ENCODE data around the gene DOC2B.
"Not testable (repeated sequence)": the region's sequence is repeated elsewhere in the genome, so short reads cannot be mapped to it uniquely, and the experiment has no call there.

The DOC2B gene

DNA sequence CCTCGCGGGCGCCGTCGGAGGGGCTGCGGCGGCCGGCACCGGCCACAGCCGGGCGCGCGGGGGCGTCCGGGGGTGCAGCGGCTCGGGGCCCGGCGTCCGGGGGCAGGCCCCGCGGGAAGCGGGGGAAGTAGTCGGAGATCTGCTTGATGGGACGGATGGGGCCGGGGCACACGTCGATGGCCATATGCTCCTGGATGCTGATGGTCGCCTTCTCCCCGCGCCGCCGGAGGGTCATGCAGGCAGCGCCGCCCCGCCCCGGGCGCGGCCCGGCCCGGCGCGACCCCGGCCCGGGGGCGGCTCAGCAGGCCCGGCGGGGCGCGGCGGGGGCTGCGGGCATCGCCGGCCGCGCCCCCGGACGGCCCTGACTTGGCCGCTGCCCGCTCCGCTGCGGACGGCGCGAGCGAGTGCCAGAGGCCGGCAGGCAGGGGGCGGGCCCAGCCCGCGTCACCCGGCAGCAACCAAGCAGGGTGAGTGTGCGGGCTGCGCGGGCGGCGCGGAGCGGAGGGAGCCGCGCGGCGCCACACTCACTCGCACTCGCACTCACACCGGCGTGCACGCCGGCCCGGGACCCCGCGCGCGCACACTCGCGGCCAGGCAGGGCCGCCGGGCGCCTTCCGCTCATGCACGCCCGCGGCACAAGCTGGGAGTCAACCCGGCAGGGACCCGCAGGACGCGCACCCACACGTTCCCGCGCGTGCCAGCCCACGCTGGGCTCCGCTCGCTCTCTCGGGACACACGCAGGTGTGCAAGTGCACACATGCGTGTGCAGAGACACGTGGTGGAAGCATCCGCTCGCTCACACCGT, at the start of gene DOC2B:
Gene DOC2B (minus strand): TSS at position 406 of the 805 bp plus-strand sequence. CDS start 171 bp downstream, at position 235.
- no peak for DNase-seq

DNA sequence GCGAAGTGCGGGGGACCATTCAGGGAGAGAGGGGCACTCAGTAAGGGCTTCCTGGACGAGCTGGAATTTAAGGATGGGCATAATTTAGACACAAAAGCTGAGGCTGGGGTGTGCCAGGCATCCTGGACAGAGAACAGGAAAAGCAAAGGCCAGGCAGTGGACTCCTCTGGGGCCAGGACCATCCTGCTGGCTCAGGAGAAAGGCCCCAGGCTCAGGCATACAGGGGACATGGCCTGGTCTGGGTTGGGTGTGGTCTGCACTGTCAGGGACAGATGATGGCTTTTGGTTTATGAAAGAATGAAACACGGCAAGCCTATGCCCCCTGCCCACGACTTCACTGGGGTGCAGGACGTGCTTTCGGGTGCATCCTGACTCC, 48.9 kb upstream of the DOC2B start:
- DNase-seq, result no peak

DNA sequence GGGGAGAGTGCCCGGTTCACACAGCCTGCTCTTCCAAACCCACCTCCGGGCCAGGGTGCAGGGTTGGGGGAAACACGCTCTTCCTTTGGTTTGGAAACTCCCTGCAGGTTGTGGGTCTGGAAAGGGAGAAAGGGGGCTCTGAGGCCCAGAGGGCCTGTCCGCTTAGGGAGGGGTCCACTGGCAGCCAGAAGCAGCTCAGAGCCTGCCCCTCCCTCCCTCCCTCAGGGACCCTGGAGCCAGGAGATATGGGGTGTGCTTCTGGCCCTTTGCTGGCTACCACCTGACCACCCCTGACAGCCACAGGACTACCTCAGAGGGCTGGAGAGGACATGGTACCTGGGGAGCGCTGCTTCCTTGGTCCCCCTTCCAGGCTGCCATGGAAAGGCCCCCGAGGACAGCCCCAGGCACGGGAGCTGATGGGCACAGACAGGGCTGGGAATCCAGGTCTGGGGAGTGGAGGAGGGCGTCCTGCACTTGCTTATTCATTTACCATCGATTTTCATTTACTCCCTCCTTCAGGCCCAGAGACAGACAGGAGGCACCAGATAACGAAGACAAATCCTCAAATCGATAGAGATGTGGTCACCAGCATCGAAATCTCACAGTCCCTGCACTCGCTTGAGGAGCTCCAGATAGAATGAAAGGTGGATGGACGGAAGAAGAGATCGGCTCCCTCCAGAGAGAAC, 48.4 kb upstream of the DOC2B start:
- no peak for DNase-seq

DNA sequence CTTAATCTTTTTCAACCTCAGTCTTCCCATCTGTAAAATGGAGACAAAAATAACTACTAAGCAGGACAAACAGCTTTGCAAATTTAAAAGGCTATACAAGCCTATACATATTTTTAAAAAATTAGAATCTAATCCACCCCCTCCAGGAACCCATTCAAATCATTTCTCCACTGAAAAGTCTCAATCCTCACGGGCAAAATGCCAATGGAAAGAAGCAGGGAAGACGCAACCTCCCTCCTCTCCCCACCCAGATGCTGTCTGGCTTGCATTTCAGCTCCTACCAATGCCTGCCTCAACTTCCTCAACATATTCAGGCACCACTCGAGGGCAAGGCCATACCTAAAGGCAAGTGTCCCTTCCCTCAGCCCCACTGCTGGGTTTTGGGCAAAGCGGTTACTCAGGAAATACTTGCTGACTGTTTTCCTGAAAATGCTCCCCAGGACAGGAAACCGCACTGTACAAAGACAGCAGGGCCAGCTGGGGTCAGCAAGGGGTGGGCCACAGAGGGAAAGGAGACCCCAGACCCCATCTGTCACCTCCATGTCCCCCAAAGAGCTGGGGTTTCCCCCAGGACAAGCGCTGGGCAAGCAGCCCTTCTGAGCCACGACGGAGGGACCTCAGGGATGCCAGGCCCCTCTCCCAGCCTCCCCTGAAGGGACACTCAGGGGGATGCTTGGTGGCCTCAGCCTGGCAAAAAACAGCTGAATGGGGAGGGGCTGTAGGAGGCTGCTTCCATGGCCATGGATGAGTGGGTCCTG, 47.7 kb upstream of the DOC2B start:
- no peak for DNase-seq

DNA sequence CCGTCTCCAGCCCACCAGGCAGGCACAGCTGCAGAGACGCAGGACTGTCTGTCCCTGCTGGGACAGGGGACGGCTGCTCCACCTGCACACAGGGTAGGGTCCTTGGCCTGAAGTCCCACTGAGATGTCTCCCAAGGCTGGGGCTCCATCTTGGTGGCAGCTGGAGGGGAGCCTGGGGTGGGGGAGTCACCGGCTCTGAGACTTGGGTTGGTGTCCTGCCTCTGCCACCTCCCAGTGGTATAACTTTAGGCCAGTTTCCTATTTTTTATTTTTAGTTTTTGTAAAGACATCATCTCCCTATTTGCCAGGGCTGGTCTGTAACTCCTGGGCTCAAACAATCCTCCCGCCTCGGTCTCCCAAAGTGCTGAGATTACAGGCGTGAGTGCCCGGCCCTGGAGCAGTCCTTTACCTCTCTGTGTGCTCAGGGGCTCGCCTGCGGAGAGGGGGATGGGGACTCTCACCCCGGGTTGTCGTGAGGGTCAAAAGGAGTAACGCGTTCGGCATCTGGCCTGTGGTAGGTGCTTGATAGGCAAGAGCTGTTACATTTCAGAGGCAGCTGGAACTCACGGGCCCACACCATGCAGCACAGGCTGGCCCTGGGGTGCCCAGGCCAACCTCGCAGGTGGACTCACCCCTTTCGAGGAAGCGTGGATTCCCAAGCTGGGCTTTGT, 46.6 kb upstream of the DOC2B start:
- DNase-seq, result no peak

DNA sequence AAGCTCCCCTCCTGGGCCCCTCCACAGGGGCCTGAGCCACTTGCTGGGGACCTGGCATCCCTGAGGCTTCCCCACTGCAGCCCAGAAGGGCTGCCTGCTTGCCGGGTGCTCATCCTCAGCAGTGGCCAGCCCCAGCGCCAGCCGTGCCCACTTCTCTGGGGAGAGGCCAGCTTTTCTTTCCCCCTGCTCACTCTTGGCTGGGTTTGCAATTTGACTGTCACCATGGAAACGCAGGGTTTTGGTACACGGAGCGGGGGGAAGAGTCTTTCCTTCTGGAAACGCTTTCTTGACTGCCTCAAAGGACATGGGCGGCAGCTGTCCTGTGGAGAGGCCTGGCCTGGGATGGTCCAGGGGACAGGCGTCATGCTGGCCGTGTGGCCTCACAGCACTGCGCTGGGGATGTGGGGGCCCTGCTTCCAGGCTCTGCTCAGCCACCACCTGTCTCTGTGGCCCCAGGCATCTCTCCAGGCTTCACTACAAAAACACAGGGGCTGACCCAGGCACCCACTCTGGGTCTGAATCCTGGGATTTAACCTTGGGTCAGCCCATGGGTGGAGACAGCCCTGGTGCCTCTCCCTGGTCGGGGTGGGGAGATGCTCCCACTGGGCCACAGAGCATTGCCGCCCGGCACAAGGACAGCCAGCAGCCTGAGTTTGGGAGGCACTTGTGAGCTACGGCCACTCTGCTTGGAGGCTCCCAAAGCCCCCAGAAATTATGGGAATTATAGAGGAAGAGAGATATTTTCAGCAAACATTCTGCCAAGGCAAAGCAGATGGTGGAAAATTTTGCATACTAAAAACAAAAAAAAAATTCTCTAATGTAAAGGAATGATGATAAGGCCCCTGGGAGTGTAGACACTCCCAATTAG, 45.9 kb upstream of the DOC2B start:
- no peak for DNase-seq

DNA sequence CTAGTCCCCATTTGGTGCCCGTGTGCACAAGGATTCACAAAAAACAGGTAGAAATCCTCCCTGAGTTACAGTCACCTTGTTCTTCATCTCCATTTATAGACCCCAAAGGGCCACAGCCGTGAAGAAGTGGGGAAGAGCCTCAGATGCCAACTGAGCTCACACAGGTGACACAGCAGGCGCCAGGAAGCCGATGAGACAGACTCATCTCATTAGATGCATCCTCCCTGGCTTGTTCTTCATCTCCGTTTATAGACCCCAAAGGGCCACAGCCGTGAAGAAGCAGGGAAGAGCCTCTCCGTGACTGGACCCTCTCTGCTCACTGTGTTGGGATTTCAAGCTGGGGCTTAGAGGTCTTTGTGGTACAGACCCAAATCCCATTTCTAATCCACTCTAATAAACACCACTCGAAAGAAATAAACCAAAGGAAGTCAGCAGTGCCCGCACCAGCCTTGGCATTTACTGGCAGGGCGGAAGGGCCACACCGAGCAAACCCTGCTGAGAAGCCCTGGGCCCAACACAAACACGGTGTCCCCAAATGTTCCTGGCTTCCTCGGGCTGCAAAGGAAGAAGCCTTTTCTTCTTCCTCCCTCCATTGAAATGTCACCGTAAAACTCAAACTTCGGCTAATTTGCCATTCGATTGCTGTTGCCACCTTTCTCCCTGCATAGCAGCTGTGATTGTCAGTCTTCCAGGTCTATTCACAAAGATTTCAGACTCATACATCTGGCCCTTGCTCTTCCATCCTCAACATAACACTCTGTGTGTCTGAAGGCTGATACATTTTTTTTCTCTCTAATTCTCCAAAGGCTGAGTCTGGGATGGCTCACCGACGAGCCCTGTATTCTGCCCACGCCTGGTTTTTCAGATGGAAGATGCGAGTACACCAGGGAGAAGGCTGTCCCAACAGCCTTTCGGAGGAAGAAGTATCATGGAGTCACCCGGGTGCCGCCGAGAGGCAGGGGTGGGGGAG, 44.9 kb upstream of the DOC2B start:
- no peak for DNase-seq

DNA sequence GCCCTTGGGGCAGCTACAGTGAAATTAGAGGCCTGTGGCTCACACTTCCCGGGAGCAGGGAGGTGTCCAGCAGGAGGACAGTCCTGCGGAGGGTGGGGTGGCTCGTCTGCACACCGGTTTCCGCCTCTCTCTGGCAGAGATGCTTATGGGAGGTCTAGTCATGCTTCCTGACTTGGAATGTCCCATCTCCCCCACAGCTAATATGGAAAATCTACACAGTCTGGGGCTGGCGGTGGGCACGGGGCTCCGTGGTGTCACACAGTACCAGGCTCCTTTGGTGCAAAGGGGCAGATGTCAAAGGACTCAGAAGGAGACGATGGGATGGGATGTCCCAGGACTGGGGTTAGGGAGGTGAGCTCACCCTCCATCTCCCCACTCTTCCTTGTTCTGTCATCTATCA, 44.1 kb upstream of the DOC2B start:
- no peak for DNase-seq

DNA sequence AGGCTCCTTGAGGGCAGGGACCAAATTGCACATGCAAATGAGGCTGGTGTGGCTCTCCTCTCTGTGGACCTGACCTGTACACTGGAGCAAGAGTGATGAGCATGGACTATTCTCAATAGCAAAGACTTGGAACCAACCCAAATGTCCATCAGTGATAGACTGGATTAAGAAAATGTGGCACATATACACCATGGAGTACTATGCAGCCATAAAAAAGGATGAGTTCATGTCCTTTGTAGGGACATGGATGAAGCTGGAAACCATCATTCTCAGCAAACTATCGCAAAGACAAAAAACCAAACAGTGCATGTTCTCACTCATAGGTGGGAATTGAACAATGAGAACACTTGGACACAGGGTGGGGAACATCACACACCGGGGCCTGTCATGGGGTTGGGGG, 43.1 kb upstream of the DOC2B start:
- DNase-seq, result not testable (repeated sequence)

DNA sequence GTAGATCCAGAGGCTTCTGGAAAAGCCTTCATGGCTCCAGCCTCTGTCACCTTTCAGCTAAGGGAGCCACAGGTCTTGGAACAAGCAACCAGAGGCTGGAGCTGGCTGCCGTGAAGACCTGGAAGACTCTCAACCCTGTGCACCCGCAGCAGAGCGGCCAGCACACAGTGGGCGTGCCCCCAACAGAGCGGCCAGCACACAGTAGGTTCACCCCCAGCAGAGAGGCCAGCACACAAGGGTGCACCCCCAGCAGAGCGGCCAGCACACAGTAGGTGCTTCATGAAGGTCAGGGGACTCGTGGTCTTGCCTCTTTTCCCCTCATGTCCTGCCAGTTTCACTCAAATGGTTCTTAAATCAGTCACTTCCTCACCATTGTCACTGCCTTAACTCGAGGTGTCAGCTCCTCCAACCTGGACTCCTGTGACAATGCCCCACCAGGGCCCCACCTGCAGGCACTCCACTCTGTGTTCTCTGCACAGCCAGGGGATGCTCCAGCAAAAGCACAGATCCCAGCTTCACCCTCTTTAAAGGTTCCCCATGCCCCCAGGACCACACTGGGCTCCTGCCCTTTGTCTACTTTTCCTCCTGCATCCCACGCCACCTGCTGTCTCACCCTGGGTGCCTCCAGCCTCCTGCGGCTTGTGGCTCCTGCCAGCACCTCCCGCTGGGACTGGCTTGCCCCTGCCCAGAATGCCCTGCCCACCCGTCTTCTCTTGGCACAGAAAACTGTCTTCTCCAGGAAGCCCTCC, 42.4 kb upstream of the DOC2B start:
- no peak for DNase-seq

DNA sequence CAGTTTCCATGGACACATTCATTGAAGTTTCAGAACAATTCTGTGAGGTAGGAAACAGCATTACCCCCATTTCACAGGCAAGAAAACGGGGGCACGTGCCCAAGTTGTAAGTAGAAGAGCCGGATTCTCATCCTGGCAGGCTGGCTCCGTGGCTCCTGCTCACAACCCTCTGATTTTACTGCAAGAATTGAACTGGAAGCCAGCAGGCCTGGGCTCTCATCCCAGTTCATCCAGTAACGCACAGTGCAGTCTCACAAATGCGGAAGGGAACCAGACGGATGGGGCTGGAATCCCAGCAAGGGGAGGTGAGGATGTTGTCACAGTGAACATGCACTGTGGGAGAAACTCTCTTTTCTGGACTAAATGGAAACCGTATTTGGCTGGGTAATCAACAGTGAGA, 40.7 kb upstream of the DOC2B start:
- no peak for DNase-seq

DNA sequence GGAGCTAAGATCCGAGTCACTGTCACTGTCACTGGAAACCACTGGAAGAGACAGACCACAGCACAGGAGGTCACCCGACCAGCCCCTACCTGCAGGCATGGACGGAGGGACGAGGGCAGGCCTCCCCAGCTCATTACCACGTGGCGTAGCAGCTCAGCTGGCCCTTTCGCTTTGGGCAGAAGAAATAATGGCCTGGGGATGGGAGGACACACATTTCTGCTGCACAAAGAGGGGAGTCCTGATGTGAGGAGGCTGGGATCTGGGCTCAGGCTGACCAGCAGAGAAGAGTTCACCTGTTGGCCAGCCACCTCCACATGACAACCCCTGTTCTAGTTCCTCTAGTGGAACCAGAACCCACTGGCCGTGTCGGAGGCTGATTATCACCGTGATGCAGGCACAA, 38.2 kb upstream of the DOC2B start:
- DNase-seq, result no peak

DNA sequence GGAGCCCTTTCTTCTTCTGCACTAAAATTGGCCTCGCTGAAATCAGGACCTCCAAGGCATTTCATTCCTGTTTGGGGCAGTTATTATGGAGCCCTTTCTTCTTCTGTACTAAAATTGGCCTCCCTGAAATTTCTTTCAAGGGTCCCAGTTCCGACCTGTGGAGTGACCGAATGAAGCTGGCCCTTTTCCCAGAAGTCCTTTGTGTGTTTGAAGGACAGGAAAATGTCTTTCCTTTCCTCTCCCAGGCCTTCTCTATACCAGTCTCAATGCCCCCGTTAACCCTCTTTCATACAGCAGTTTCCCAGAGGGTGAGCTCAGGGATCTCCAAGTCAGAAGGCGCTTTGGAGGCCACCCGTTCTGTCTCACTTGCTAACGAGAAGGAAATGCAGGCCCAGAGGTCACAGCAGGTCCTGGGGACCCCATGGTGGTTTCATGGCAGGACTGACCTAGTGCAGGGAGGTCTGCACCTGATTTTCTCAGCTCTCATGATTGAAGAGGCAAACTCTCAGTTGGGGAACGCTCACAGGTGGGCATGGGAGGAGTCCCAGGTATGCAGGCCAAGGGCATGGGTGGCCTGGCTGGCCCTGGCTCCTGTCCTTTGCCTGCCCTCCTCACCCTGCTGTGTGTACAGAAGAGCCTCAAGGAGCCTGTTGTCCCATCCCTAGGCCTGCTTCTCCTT, 37.1 kb upstream of the DOC2B start:
- no peak for DNase-seq

DNA sequence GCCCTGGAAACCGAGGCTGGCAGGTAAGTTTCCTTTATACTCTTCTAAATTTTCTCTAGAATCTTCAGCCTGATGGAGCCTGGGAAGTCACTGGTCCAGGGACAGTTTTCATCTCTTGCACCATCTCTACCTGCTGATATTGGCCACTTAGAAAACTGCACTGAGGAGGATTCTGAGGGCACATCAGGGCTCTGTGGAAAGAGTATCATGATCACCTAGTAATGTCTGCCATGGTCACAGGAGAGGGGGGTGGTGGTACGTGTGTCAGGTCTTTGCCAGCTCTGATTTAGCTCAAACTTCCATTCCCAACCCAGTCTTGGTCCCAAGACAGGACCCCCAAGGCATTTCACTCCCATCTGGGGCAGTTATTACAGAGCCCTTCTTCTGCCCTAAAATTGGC, 35.2 kb upstream of the DOC2B start:
- no peak for DNase-seq

DNA sequence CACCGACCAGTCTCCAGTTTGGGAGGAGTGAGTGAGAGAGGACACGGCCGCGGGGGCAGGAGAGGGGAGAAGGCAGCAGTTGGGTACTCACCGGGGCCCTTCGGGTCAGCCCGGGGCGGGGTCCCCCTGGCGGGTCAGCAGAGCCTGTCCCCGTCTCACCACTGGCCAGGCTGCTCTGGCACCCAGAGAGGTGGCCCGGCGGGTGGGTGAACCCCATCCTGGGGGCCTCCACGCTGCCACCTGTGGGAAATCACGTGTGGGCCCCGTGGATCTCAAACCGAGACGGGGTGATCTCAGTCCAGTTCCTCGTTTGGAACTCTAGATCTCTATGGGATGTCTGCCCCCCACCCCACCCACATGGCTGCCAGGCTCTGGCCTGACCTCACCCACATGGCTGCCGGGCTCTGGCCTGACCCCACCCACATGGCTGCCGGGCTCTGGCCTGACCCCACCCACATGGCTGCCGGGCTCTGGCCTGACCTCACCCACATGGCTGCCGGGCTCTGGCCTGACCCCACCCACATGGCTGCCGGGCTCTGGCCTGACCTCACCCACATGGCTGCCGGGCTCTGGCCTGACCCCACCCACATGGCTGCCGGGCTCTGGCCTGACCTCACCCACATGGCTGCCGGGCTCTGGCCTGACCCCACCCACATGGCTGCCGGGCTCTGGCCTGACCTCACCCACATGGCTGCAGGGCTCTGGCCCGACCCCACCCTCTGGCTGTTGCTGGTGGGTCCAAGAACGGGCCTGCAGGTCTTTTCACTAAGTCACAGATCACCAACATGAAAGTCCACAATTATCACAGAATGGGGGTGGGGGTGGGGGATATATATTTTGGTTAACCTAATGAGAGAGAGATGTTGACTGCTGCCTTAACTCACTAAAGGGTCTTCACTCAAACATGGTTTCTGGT, 34.4 kb upstream of the DOC2B start:
- not testable (repeated sequence) for DNase-seq

DNA sequence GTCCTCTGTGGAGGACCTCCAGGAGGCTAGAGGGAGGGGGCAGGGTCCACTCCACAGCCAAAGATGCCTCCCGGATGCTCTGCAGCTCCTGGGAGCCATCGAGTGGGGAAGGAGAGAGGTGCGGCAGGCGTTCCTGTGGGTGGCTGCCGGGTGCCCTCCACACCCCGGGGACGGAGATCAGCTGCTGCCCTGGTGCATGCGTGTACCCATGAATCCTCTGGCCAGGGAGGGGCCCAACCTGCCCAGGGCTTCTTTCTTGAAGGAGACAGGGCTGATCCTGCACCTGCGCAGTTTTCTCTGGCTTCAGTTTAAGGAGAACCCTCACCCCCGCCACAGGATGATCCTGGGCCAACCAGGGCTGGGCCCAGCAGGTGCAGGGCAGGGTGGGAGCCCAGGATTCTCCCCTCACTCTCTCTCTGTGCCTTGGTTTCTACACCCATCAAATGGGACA, 33.5 kb upstream of the DOC2B start:
- DNase-seq, result no peak

DNA sequence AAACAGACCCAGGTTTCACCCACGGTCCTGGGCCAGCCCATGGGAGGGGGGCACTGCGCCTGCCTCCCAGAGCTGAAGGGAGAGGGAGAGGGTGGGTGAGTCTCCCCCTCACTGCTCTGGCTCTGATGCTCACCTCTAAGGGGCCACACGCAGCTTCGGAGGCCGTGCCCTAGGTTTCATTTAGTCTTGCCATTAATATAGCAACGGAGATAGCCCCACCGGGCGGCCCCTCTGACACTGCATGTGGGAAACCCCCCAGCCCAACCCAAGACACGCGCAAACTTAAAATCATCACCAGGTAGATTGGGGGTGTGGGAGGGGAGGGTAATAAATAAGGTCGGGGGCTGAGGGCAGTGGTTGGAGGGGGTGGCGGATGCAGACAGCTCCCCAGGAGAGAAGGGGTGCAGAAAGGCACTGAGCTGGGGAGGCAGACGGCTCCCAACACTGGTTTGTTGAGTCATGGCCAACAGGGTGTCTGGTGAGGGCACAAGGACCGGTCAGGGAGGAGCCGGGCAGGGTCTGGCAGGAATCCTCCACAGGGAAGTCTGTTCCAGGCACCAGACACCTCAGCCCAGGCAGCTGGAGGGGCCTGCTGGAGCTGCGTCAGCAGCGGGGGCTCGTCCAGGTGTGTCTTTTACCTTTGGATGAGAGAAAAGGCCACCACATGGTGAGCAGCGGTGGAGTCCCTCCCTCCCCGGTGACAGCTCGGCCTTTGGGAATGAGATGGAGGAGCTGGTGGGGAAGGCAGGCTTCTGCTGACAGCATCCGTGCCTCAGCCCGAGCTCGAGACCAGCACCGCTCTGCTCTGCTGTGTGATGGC, 32.0 kb upstream of the DOC2B start:
- DNase-seq, result no peak

DNA sequence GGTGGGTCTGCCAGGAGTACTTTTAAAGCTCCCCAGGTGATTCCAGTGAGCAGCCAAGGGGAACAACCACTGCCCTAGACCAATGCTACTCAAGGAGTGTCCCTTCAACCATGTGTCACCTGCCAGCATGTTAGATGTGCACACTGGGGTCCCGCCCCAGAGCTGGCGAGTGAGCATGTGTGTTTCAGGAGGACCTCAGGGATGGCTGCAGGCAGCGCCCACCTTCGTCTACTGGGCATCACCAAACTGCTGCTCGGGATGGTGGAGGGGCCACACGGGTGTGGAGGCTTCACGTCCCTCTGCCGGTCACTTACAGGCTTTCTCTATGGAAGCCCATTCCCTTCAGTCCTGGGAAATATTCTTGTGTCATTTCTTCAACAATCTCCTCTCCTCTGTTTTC, 29.0 kb upstream of the DOC2B start:
- DNase-seq, result no peak
